A549 (cell line): ENCODE results near the gene BTBD16. TPM values are rescaled to one million over a fixed set of nuclear protein-coding genes. Genes with fewer than 3 reads are reported as not detected.

Experiments
- ATAC-seq, 2 experiments: fragments of 200-7000 bp in 1 of 2; fragments of >200 bp in 1 of 2; cut with Nextera tagmentation in 1 of 2; cut with Tn5 transposase in 1 of 2; 3 replicates each; pipeline versions ENCODE4 v1.8.0 to v1.9.1; 2018 to 2020; ENCODE audit warnings: mild to moderate bottlenecking in 1 of 2, moderate library complexity in 1 of 2
- CTCF ChIA-PET: fragments of 300-600 bp; sonication (Branson Sonifier 250); formaldehyde crosslinking; extraction: SDS; loops from one replicate; lab custom pipeline; 2021; ENCODE audit warnings: antibody characterized with exemption, inconsistent platforms; lab: Yijun Ruan, JAX
- POLR2A ChIA-PET: fragments of 350-600 bp; formaldehyde crosslinking; extraction: SDS; loops from one replicate; lab custom pipeline; 2021; ENCODE audit warnings: antibody characterized with exemption, inconsistent platforms; lab: Yijun Ruan, JAX
- DNase-seq, 2 experiments: peaks; one replicate each; pipeline versions ENCODE4 v3.0.0 to v3.0.0-alpha.2; 2011 to 2016; ENCODE audit warnings: low read depth in 1 of 2, low spot score in 1 of 2
- FAIRE-seq: peaks from 2 replicates; lab custom pipeline; 2011; peaks lifted over from hg19 to GRCh38; lab: Jason Lieb, UNC
- H3K27ac ChIP-seq, 2 experiments: fragments of >200 bp; sonication (Bioruptor Twin); formaldehyde crosslinking; 3 replicates each; pipeline ENCODE4 v1.5.1; 2016 to 2017
- H3K4me1 ChIP-seq: fragments of >200 bp; sonication (Bioruptor Twin); formaldehyde crosslinking; 3 replicates; pipeline ENCODE4 v1.6.1; 2016
- H3K4me2 ChIP-seq: fragments of >200 bp; sonication (Bioruptor Twin); formaldehyde crosslinking; 3 replicates; pipeline ENCODE4 v1.6.1; 2016
- H3K4me3 ChIP-seq: fragments of >200 bp; sonication (Bioruptor Twin); formaldehyde crosslinking; 3 replicates; pipeline ENCODE4 v1.5.1; 2016
- H3K9me3 ChIP-seq: fragments of >200 bp; sonication (Bioruptor Twin); formaldehyde crosslinking; 3 replicates; pipeline ENCODE4 v1.6.1; 2016
- BHLHE40 ChIP-seq: IDR thresholded peaks from 2 replicates; pipeline ENCODE4 v1.6.1; 2012; ENCODE audit warnings: low read depth, low read length, inconsistent platforms
- CEBPB ChIP-seq, 2 experiments: fragments of >200 bp in 1 of 2; sonication (Bioruptor Twin) in 1 of 2; formaldehyde crosslinking in 1 of 2; IDR thresholded peaks; 2 replicates each; pipeline ENCODE4 v1.6.1; 2012 to 2016
- CHD2 ChIP-seq: fragments of 150-350 bp; IDR thresholded peaks from 2 replicates; pipeline ENCODE4 v1.6.1; 2014; ENCODE audit warnings: low read length; ENCODE audit not compliant: partially characterized antibody
- EHF ChIP-seq: fragments of 250-450 bp; sonication (Bioruptor Pico); IDR thresholded peaks from 2 replicates; pipeline ENCODE4 v1.5.0; 2020; ENCODE audit warnings: mild to moderate bottlenecking
- EHMT2 ChIP-seq: fragments of 200-600 bp; sonication (generic); IDR thresholded peaks from 2 replicates; pipeline ENCODE4 v1.6.1; 2016; ENCODE audit warnings: antibody characterized with exemption, low read depth, mild to moderate bottlenecking, moderate library complexity
- FOXS1 ChIP-seq: fragments of 250-450 bp; sonication (Bioruptor Pico); IDR thresholded peaks from 2 replicates; pipeline ENCODE4 v1.5.0; 2020; ENCODE audit warnings: mild to moderate bottlenecking, moderate library complexity
- HEYL ChIP-seq: fragments of 250-450 bp; sonication (Bioruptor Pico); IDR thresholded peaks from 2 replicates; pipeline ENCODE4 v1.8.0; 2021; ENCODE audit warnings: mild to moderate bottlenecking, moderate library complexity
- HOXA7 ChIP-seq: fragments of 250-450 bp; sonication (Bioruptor Pico); IDR thresholded peaks from 2 replicates; pipeline ENCODE4 v1.5.0; 2020; ENCODE audit warnings: mild to moderate bottlenecking, moderate library complexity
- HOXB5 ChIP-seq: fragments of 250-450 bp; sonication (Bioruptor Pico); IDR thresholded peaks from 2 replicates; pipeline ENCODE4 v1.5.0; 2020; ENCODE audit warnings: mild to moderate bottlenecking, moderate library complexity
- JUN ChIP-seq, 2 experiments: fragments of >200 bp; sonication (Bioruptor Twin); formaldehyde crosslinking; IDR thresholded peaks; 2 replicates in 1 of 2; 3 replicates in 1 of 2; pipeline ENCODE4 v1.6.1; 2016 to 2017
- JUNB ChIP-seq: fragments of >200 bp; sonication (Bioruptor Twin); formaldehyde crosslinking; IDR thresholded peaks from 2 replicates; pipeline ENCODE4 v1.6.1; 2016
- KDM1A ChIP-seq: fragments of 200-600 bp; sonication (generic); IDR thresholded peaks from 2 replicates; pipeline ENCODE4 v1.6.1; 2016; ENCODE audit warnings: low read depth, mild to moderate bottlenecking
- KDM5A ChIP-seq: fragments of 200-600 bp; sonication (generic); IDR thresholded peaks from 2 replicates; pipeline ENCODE4 v1.6.1; 2016; ENCODE audit warnings: antibody characterized with exemption, mild to moderate bottlenecking
- MAZ ChIP-seq: fragments of 150-350 bp; IDR thresholded peaks from 2 replicates; pipeline ENCODE4 v1.6.1; 2014; ENCODE audit warnings: antibody characterized with exemption, low read depth, low read length, borderline replicate concordance
- NPAS2 ChIP-seq: fragments of 250-450 bp; sonication (Bioruptor Pico); IDR thresholded peaks from 2 replicates; pipeline ENCODE4 v1.8.0; 2022; ENCODE audit warnings: mild to moderate bottlenecking, moderate library complexity, borderline replicate concordance
- NR3C1 ChIP-seq: fragments of >200 bp; sonication (Bioruptor Twin); formaldehyde crosslinking; IDR thresholded peaks from 3 replicates; pipeline ENCODE4 v1.6.1; 2017
- PHF8 ChIP-seq: fragments of 200-600 bp; sonication (generic); IDR thresholded peaks from 2 replicates; pipeline ENCODE4 v1.6.1; 2016; ENCODE audit warnings: low read depth, mild to moderate bottlenecking, antibody characterized with exemption, moderate library complexity, borderline replicate concordance
- POLR2AphosphoS2 ChIP-seq: conservative IDR thresholded peaks from 2 replicates; pipeline ENCODE4 v1.6.1; 2012; ENCODE audit warnings: low read length, improper control_type of control experiment, inconsistent platforms
- RARB ChIP-seq: fragments of 250-450 bp; sonication (Bioruptor Pico); IDR thresholded peaks from 2 replicates; pipeline ENCODE4 v1.8.0; 2021; ENCODE audit warnings: mild to moderate bottlenecking, moderate library complexity
- RCOR1 ChIP-seq: fragments of 150-350 bp; IDR thresholded peaks from 2 replicates; pipeline ENCODE4 v1.6.1; 2014; ENCODE audit warnings: antibody characterized with exemption, low read length, low read depth
- REST ChIP-seq: fragments of 200-600 bp; sonication (generic); IDR thresholded peaks from 2 replicates; pipeline ENCODE4 v1.6.1; 2016; ENCODE audit warnings: antibody characterized with exemption, mild to moderate bottlenecking, moderate library complexity
- RNF2 ChIP-seq: fragments of 200-600 bp; sonication (generic); IDR thresholded peaks from 2 replicates; pipeline ENCODE4 v1.6.1; 2016; ENCODE audit warnings: low read depth, mild to moderate bottlenecking, antibody characterized with exemption, moderate library complexity, borderline replicate concordance
- USF2 ChIP-seq: fragments of 450-650 bp; IDR thresholded peaks from 2 replicates; pipeline ENCODE4 v1.6.1; 2014; ENCODE audit warnings: antibody characterized with exemption
- ZC3H11A ChIP-seq: fragments of 450-650 bp; IDR thresholded peaks from 2 replicates; pipeline ENCODE4 v1.6.1; 2014; ENCODE audit warnings: antibody characterized with exemption, mild to moderate bottlenecking
- WGBS: methylation state at CpG from one replicate; pipeline ENCODE4 v1.1.6; 2017; ENCODE audit errors: missing lambda C conversion rate; 5-methylcytosine and 5-hydroxymethylcytosine counted together
- polyA plus RNA-seq, 4 experiments: library from polyadenylated mRNA; depleted of rRNA in 3 of 4; stranded (reverse); fragments of >200 nt; fragmentation: RNase III in 1 of 4; extraction: RNeasy Plus Mini Kit Qiagen cat#74134 plus additional on column Dnase treatment in 1 of 4; gene quantifications; 2 replicates in 3 of 4; 3 replicates in 1 of 4; pipeline ENCODE4 v1.2.3, GENCODE V29; 2011 to 2017
- TF ChIP-seq, protein P1 (sequence below): IDR thresholded peaks from 2 replicates; pipeline ENCODE4 v1.6.1; 2012
- TF ChIP-seq, protein P2 (sequence below): fragments of 250-450 bp; sonication (Bioruptor Pico); IDR thresholded peaks from 2 replicates; pipeline ENCODE4 v1.5.0; 2021; ENCODE audit warnings: mild to moderate bottlenecking, moderate library complexity, borderline replicate concordance

Gene BTBD16
- polyA plus RNA-seq, 2 of the 4 experiments (the other 2 are of a cell fraction), result 0.32 to 2.1 TPM

DNA sequence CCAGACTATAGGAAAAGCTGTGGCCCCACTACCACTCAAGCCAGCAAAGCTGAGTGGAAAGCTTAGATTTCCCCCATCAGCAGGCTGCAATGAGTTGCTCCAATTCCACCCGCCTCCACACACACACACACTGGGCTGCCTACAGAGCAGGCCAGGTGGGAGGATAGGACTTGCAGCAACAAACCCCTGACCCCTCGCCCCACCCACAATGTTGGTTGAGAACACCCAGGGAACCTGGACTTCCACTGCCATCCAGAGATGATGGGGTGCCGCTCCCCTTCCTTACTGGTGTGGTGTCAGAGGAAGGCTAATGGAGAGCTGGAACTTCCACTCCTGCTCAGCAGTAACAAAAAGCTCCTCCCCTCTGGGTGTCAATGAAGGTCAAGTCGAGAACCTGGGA, 86.6 kb downstream of the BTBD16 start:
- Histone ChIP-seq H3K4me3 (no peak overlapping the region), H3K4me1 (no peaks in the 10 kb centered on the region), H3K27ac (no peak overlapping the region), H3K9me3 (no peaks in the 10 kb centered on the region), H3K4me2 (no peak overlapping the region)
- DNase-seq (no peak), FAIRE-seq (no peak), ATAC-seq (no peak)
- 38% methylated on average over 3 of the region's 4 CpGs for WGBS
- CTCF ChIA-PET, result interaction anchor here (1.6 to 2.0 kb wide), 2 partner anchors 14 to 15 kb away, joined by 4 to 5 read pairs; no protein-coding TSS in a partner anchor
- TF ChIP-seq HEYL (CRISPR knock-in tag) (no peak), HOXB5 (no peak), MAZ (no peak), JUNB (no peak), FOXS1 (CRISPR knock-in tag) (no peak), NPAS2 (CRISPR knock-in tag) (no peak), REST (no peak), USF2 (no peak), RNF2 (no peak), POLR2AphosphoS2 (no peak), ZC3H11A (no peak)
- TF ChIP-seq, protein P1, sequence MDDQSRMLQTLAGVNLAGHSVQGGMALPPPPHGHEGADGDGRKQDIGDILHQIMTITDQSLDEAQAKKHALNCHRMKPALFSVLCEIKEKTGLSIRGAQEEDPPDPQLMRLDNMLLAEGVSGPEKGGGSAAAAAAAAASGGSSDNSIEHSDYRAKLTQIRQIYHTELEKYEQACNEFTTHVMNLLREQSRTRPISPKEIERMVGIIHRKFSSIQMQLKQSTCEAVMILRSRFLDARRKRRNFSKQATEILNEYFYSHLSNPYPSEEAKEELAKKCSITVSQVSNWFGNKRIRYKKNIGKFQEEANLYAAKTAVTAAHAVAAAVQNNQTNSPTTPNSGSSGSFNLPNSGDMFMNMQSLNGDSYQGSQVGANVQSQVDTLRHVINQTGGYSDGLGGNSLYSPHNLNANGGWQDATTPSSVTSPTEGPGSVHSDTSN, result no peak
- POLR2A ChIA-PET, result no interaction called here

- no peaks in the 10 kb centered on the region for H3K4me1 ChIP-seq
- ATAC-seq (no peak), DNase-seq (no peak), FAIRE-seq (no peak)
- H3K27ac ChIP-seq, result no peak overlapping the region
- H3K4me3 ChIP-seq, result no peak overlapping the region
- ChIA-PET CTCF (interaction anchor here (0.9 to 2.0 kb wide), 5 partner anchors 12 to 206 kb away, joined by 3 to 4 read pairs (median 4); no protein-coding TSS in a partner anchor), POLR2A (no interaction called here)
- WGBS, result 40% methylated on average over 2 of the region's 2 CpGs
- H3K9me3 ChIP-seq, result no peaks in the 10 kb centered on the region
- TF ChIP-seq RCOR1, result no peak
- no peak for TF ChIP-seq EHMT2
- no peak for TF ChIP-seq KDM5A
- no peak for TF ChIP-seq JUN (IDR thresholded peaks at IDR 0.05)
- TF ChIP-seq USF2, result no peak
- TF ChIP-seq, protein P2, sequence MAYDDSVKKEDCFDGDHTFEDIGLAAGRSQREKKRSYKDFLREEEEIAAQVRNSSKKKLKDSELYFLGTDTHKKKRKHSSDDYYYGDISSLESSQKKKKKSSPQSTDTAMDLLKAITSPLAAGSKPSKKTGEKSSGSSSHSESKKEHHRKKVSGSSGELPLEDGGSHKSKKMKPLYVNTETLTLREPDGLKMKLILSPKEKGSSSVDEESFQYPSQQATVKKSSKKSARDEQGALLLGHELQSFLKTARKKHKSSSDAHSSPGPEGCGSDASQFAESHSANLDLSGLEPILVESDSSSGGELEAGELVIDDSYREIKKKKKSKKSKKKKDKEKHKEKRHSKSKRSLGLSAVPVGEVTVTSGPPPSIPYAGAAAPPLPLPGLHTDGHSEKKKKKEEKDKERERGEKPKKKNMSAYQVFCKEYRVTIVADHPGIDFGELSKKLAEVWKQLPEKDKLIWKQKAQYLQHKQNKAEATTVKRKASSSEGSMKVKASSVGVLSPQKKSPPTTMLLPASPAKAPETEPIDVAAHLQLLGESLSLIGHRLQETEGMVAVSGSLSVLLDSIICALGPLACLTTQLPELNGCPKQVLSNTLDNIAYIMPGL (CRISPR knock-in tag), result no peak
- TF ChIP-seq PHF8, result no peak
- no peak for TF ChIP-seq HEYL (CRISPR knock-in tag)
- TF ChIP-seq NR3C1, result no peak
- TF ChIP-seq RARB (CRISPR knock-in tag), result no peak
- no peak for TF ChIP-seq HOXA7
- TF ChIP-seq CHD2, result no peak
- TF ChIP-seq POLR2AphosphoS2, result no peak
- no peak for TF ChIP-seq MAZ
- TF ChIP-seq EHF, result no peak
- no peak for TF ChIP-seq KDM1A
- no peak for TF ChIP-seq CEBPB (IDR thresholded peaks at IDR 0.05)
- TF ChIP-seq BHLHE40, result no peak
- no peak overlapping the region for H3K4me2 ChIP-seq
These were observed 88.5 kb downstream of the BTBD16 start for GRCh38 chr10:122359621-122360020.
